NCI-H2196 treated with DMSO at 0.1 percent for 48 hours (cell line): ENCODE measurements around the gene KAZN.

ENCODE experiments used
- DNase-seq: peaks from one replicate; lab custom pipeline; 2025; ENCODE audit not compliant: unreplicated experiment; lab: John Stamatoyannopoulos, UW

The KAZN gene

DNA sequence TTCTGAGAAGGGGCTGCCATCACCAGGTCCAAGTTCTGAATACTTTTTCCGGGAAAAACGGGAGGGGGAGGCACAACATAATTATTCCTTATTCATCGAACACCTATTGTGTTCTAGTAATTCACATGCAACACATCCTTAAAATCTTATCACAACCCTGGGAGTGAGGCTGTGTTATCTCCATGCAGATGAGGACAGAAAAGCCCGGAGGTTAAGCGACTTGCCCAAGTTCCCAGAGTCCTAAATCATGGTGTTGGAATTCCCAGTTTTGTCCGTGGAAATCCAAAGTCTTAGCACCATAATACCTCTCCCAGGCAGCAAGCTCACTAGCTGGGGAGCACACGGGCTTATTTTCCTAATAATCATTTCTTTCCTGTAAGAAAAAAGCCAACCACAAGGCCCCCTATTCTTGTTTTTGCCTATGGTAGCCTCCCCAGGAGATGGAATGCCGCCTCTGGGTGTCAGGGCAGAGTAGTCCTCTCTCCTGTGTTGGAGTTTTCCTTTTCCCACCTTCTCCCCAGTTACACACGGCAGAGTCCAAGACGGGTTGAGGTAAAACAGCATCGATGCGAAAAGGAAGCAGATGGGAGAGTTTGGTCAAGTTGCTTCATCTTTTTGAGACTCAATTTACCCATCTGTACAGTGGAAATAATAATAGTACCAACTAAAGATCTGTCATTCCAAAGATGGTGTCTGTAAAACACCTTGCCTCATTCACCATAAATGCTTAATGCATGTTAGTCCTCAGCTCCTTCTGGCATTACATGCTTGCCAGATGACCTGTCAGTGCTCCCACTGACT lies 327.1 kb downstream of the KAZN start:
- DNase-seq, result no peak

DNA sequence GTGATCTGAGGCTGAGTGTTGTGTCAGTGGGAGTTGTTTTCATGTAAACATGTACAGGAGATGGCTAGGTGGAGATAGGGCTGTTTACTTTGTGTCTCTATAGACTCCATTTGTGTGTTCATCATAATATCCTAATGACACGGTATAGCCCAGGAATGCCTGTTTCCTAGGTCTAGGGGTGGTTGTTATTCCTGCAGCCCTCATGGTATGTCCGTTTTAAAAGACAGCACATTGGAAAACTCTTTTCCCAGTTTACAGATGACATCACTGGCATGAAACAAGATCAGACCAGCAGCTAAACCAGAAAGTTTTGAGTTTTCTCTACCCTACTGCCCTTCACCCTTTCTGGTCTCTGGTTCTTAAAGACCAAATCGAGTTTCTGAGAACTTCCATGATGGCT lies 327.7 kb downstream of the KAZN start:
- DNase-seq, result no peak

DNA sequence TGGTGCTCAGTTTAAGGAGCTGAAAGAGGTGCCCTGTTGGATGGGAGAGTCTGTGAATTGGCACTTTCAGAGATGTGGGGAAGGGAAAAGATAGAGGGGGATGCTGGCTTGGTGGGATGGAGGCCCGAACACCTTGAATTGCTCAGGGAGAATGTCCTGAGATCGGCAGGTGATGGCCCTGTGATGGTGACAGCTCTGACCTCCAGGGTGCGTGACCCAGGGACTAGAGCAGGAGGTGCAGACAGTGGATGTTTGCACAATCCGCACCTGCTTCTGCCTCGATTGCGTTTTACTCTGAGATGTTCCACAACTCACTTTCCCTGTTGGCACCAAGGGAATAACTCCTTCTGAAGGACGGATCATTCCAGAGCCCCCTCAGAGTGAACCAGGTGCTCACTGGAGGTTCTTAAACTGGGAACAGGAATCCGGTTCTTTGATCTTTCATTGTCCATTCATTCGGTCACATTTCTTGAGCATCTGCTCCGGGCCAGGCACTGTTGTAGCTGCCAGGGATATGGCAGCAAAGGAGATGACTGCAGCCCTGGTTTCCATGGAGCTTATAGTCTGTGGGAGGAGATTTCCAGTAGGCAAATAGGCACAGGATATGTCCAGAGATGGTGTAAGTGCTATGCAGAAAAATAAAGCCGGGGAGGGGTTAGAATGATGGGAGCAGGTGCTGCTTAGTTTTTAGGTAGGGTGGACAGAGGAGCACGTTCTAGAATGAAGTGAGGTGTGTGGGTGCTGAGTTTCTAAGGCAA lies 328.5 kb downstream of the KAZN start:
- no peak for DNase-seq

DNA sequence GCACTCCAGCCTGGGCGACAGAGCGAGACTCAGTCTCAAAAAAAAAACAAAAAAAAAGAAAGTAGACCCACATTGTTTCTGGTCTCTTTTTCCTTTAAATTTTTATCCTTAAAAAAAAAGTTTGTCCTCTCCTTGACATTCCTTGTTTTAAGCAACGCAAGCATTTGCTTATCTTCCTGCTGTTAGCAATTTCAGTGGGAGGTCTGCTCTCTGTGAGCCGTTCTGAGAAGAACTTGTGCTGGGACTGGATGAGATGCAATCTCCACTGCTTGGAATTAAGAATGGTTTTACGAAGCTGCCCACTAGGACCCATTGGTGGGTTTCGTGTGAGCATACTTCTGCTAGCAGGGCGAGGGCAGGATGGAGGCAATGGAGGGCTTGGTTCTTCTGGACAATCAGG lies 329.9 kb downstream of the KAZN start:
- no peak for DNase-seq

DNA sequence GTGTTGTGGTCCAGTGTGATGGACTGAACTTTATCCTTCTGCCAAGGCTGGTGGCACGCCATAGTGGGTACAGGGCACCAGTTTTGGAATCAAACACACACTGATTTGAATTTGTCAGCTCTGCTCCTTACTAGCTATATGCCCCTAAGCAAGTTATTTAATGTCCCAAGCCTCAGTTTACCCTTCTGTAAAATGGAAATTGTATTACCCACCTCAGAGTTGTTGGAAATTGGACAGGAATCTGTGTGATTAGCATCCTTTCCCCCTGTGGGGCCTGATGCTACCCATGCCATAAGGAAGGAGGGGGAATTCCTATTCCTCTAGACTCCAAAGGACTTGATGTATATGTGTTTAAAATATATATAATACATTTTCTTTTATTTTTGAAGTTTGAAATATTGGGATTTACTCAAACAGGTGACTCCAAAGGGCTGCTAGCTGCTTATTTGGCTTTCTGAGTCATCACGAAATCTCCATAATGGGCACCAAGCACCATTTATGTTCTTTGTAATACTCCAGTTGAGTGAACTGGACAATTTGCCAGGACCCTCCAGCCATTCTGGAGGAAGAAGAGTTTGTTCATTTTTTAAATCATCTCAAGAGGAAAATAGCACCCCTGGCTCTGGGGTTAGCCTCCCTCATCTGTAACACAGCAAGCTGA lies 330.5 kb downstream of the KAZN start:
- DNase-seq, result no peak

DNA sequence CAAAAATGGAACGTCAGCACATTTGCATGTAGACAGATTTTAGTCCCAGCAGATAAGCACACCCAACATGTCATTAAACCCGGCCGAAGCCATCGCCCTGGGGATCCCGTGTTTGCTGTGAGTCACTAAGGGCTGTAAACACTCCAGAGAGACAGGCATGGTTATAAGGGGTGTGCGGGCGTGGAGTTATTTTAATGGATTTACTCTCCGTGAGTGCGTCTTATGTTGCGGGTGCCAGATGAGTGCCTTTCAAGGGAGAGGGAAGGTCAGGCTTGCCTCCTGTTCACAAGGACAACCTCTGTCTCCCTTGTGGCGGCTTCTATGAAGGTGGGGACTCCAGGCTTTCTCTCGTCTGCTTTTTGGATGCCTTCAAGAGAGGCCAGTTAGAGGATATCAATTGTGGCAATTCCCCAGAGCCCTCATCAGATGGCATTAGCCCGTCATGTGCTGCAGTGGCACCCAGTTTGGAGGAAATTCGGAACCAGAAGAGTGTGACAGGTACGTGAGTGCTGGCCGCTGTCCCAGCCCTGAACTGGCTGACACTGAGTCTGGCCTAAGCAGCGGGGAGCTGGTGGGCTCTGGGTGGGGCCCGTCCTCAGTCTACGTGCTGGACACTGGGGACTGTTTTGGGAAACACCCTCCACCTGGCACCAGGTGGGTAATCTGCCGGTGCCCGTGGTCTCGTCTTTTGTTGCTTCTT lies 331.2 kb downstream of the KAZN start:
- no peak for DNase-seq

DNA sequence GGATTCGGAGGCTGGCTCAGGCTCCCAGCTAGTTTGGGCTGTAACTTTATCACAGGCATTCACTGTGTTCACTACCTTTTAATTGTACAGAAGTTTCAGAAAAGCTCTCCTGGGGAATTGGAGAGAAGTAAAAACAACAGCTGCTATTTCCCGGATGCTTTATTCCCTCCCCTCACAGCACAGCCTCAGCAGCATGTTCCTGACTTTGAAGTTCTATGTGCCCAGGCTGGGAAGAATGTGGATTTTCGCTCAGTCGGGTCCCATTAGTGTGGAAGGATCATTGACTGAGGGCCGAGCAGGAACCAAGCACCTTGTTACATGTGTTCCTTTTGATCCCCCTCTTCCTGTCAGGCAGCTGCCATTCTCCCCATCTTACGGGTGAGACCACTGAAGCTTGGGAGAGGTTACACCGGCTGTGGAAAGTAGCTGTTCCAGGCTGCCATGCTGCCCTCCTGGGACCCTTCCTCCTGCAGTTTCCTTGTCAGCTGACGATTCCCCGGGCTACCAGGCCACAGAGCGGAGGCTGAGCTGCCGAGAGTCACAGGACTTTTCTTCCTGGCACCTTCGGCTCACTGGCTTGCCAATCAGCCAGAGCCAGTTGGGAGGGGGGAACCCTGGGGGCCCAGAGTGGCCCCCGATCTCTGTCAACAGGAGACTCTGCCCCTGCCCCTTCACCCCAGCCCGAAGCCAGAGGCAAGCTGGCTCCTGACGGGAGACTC lies 331.9 kb downstream of the KAZN start:
- DNase-seq, result no peak

DNA sequence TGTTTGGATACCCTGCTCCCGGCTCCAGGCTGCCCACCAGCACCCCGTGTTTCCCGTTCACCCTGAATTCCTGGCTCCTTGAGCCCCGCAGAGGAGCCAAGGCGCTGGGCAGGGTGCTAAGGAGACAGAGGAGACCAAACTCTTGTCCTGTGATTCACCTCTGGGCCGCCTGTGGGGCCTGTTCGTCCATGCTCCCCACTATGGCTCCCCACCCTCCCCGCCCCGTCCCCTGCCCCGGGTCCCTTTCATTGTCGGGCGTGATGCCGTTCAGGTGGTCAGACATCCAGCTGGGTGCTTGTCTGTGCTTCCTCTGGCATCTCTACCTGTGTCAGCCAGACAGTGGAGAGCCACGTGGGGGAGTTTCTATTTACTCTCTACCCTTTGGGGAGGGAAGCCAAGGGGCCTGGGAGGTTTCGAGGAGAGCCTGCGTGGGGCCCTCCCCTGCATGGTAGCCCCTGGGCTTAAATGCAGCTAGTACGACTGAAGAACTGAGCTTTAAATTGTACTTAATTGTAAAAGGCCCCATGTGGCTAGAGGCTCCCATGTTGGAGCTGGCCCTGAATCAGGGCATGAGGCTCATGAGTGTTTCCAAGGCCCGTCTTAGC lies 333.7 kb downstream of the KAZN start:
- DNase-seq, result no peak

DNA sequence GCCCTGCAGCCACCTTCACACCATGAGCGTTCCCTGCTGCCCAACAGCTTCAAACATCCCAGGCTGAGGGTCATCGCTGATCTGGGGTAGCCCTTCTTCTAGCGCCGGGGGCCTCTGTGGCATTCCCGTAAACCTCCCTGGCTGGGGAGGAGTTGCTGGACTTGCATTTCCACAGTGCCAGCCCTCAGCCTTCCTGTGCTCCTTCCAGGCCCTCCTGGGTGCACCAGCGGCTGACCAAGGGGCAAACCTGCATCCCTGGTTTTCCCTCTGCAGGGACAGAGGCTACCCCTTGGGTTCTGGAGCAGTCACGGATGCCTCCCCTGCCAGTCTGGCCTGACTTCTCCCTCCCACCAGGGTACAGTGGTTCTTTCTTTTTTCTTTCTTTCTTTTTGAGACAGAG lies 336.4 kb downstream of the KAZN start:
- no peak for DNase-seq

DNA sequence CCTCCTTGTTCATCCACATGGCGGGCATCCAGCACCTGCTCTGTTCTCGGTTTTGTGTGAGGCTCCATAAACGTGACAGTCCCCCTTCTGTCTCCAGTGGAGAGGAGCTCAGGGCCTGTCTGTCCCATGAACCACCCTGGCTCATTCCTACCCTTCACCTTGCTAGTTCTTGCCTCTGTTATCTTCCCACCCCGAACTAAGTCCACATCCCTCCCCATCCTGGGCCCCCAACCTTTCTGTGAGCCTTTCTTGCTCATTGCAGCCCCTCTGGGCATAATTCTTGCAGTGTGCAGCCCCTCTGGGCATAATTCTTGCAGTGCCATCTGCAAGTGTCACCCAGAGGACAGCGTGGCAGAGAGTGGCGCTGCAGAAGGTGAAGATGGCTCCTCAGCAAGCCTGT lies 338.3 kb downstream of the KAZN start:
- no peak for DNase-seq

DNA sequence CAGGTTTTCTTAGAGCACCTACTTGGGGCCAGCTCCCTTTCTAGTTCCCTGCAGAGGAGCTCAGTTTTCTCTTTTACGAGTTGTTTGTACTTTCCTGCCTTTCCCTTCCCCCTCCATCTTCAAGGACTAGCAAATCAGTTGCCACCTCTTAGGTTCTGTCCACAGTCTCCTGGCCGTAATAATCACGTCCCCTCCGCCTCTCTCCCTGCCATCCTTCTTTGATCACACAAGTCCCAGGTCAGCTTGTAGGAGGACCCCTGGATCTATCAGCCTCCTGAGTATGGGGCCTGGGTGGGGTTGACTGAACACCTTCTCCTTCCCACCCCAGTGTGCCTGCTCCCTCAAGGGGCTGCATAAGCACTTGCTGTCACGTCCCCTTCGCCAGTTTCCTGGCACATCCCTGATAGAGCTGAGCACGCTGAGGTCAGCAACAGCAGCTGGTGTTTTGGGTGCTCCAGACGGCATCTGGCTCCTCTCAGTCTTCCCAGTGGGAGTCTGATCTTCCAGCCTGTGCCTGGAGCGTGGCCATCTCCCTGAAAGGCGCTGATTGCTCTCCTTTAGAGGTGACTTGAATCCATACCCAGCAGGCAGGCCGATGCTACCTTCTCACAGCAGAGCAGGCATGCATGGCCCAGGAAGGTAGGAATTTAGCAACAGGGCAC lies 338.9 kb downstream of the KAZN start:
- DNase-seq, result no peak

DNA sequence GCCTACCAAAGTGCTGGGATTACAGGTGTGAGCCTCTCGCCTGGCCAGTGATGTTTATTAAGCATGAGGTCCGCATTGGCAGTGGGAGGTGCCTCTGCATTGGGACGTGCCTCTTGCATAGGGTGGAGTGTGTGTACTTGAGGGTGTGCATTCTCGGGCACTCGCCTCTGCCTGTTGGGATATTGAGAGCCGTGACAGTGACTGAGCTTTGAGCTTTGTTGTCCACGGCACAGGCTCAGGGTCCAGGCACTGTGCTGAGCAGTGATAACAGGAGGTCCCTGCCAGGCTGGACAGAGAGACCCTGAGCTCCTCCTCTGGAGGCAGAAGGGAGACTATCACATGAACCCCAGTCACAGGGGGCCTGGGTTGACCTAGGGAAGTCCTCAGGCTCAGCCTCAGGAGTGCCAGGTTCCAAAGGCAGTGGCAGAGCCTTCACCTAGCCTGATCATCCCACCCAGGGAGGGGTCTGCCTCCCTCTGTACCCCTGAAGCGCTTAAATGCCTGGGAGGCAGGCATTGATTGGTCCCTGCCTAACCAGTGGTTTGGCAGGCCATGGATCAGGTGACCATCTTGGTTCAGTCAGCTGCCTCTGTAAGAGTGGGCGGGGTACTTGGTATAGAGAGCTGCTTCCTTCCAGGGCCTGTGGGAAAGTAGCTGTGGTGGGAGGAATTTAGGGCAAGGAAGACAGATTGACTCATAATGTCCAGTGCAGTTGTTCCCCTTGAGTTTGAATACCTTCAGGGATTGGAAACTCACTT lies 341.2 kb downstream of the KAZN start:
- DNase-seq, result no peak

DNA sequence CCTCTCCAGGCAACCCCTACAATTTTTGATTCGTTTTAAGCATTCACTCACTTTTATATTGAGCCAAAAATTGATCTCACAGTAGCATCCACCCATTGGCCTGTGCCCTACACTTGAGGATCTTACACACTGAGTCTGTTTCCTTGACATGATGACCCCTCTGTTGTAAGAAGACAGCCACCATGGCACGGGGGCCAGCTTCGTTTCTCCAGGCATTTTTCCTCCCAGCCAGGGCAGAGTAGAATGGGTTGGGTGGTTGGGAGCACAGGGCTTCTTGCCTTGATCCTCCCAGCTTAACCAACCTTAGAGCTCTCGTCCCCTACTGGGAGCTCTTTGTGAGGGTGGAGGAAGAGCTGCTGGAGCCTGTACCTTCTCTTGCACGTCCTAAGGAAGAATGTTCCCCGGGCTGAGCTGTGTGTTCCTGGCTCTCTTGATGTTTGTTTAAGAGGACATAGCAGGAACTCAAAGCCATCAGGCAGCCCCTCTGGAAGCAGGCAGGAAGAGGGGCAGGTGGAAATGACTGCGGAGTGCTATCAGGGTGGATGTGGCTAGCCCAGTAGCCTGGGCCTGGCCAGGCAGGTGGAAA lies 341.9 kb downstream of the KAZN start:
- DNase-seq, result no peak

DNA sequence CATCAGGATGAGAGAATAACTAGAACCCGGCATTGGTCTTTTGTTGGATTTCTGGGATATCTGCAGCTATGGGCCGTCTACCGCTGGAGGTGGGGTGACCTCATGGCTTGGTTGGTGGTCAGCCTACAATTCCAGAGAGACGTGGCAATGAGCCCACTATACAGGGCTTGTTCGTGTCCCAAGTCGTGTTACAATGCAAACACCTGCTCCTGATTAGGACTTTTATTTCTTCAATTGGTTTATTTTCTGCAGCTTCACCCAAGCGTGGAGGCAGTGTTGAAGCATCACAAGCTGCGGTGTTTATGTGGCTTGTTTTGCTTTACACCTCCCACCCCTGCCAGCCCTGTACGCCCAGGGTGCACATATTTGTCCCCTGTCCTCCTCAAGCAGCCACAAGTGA lies 343.4 kb downstream of the KAZN start:
- no peak for DNase-seq

DNA sequence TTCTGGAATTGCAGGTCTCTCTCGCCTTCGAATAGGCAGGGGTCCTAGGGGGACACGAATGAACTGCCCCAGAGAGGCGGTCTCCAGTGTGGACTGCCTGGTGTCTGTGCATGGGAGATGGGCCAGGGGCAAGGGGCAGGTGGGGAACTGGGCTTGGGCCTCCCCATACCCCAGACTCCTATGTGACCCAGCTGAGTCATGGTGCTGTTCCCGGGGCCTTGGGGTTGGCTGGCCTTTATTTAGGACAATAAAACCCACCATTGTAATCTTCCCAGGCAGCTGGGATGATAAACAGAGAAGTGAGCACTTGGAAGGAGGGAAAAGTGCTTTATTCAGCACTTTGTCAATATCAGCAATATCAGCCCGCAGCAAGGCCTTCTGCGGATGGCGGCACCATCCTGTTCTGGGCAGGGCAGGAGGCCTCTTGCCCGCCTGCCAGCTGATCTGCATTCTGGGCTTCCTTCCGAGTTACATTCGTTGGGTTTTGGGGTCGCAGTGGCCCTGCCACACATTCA lies 346.0 kb downstream of the KAZN start:
- DNase-seq, result no peak

DNA sequence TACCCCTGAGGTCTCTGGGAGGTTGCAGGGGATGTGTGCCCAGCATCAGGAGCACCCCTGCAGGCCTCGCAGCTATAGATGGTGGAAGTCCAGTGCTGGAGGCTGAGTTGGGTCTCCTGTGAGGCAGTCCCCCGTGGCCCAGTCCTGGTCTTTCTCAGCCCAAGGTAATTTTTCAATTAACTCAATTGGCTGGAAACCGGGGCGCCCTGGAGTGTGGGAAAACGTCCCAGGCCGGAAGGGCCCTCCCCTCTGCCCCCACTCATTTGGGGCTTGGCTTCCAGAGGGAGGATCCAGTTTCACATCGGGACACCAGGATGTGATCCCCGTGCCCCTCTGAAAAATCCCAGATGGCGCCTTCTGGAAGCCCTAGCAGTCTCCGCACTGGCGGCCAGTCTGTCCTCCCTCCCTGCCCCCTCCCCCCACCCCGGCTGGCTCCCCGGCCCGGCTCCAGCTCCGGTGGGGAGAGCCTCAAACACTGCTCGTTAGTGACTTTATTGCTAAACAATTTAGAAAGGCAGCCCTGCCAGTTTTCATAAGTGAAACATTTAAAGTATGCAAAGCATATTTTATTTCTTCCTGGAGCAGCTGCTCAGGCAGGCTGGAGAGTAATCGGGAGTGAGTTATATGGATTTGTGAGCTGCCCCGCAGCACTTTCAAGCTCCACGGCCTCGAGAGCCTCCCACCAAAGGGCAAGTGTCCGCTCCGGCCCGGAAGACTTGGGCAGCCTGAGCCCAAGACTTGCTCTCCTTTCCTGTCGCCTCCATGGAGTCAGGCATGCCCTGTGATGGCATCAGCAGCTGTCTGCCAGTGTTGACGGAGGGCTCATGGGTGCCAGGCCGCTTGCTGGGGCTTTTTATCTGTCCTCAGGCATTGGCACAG lies 346.9 kb downstream of the KAZN start:
- DNase-seq, result no peak

DNA sequence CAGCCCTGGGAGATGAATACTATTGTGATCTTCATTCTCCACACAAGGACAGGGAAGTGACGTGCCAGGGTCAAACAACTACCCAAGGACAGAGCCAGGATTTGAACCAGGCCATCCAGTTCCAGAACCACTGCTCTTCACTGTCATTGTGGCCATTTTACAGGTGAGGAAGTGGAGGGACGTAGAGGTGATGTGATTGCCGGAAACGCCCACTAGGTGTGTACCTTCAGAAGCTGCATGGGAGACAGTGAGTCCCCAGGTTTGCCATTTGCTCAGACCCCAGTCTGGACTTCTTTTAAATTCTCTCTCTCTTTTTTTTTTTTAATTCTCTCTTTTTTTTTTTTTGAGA lies 347.5 kb downstream of the KAZN start:
- no peak for DNase-seq
